ENCODE data around the gene DOCK1. TPM values are rescaled to one million over a fixed set of nuclear protein-coding genes. Genes with fewer than 3 reads are reported as not detected.
"Not testable (repeated sequence)": the region's sequence is repeated elsewhere in the genome, so short reads cannot be mapped to it uniquely, and the experiment has no call there.

Gene DOCK1
- total RNA-seq, 2 donors from 2014 or later: 34.3 to 44.1 TPM

- no peak for ATAC-seq
Measured at GRCh38 chr10:126893206-126893605, 12.0 kb upstream of the DOCK1 start.

GRCh38 chr10:126893841-126894240, 11.4 kb upstream of the DOCK1 start:
- no peak overlapping the region for H3K4me3 ChIP-seq
- intact Hi-C loops (cut with DNase I): no loop called here
- H3K4me1 ChIP-seq: peaks cover 7% of the 10 kb centered on the region
- TF ChIP-seq CTCF (IDR thresholded peaks at IDR 0.05): no peak
- TF ChIP-seq POLR2A (IDR thresholded peaks at IDR 0.05): no peak
- H3K27me3 ChIP-seq: no peaks in the 10 kb centered on the region
- DNase-seq (peak in 1 of 4 donors; percentile 5), ATAC-seq (no peak)
- H3K9me3 ChIP-seq: no peaks in the 10 kb centered on the region
- WGBS, 2 donors: 74 to 85% methylated on average over 8 of the region's 8 CpGs
- H3K36me3 ChIP-seq (replicated peaks in 1 of 2; ENCODE audit: insufficient read depth in 1 of 2, low read depth in 2 of 2): no peaks in the 10 kb centered on the region
- no peak overlapping the region for H3K27ac ChIP-seq

More at GRCh38 chr10:126893206-126893605, 12.0 kb upstream of the DOCK1 start:
- Histone ChIP-seq H3K36me3 (replicated peaks in 1 of 2; ENCODE audit: insufficient read depth in 1 of 2, low read depth in 2 of 2) (no peaks in the 10 kb centered on the region), H3K9me3 (no peaks in the 10 kb centered on the region), H3K27me3 (no peaks in the 10 kb centered on the region), H3K4me1 (peaks cover 7% of the 10 kb centered on the region), H3K27ac (no peak overlapping the region), H3K4me3 (no peak overlapping the region)
- peak in 1 of 4 donors; percentile 1 for DNase-seq
- intact Hi-C loops (cut with DNase I): no loop called here
- TF ChIP-seq CTCF (IDR thresholded peaks at IDR 0.05) (no peak), POLR2A (IDR thresholded peaks at IDR 0.05) (no peak)
- 74 to 77% methylated on average over 8 to 9 of the region's 9 CpGs for WGBS, 2 donors

- peak; percentile 57 to 91 (median 82) for DNase-seq
- no peaks in the 10 kb centered on the region for H3K27me3 ChIP-seq
- H3K4me1 ChIP-seq: peaks cover 7% of the 10 kb centered on the region
- no peaks in the 10 kb centered on the region for H3K9me3 ChIP-seq
- H3K27ac ChIP-seq: peak overlapping the region in 2 of 4 donors; percentile 24 to 49
- no peaks in the 10 kb centered on the region for H3K36me3 ChIP-seq (replicated peaks in 1 of 2; ENCODE audit: insufficient read depth in 1 of 2, low read depth in 2 of 2)
- WGBS, 2 donors: 51 to 66% methylated on average over 6 to 9 of the region's 9 CpGs
- intact Hi-C loops (cut with DNase I): no loop called here
- TF ChIP-seq POLR2A (IDR thresholded peaks at IDR 0.05) (no peak), CTCF (IDR thresholded peaks at IDR 0.05) (no peak)
- peak; percentile 75 for ATAC-seq
- no peak overlapping the region for H3K4me3 ChIP-seq
Measured at GRCh38 chr10:126895214-126895781, 9.9 kb upstream of the DOCK1 start.

- H3K4me1 ChIP-seq: peaks cover 7% of the 10 kb centered on the region
- ATAC-seq (no peak), DNase-seq (no peak)
- no peak overlapping the region for H3K4me3 ChIP-seq
- no peaks in the 10 kb centered on the region for H3K36me3 ChIP-seq (replicated peaks in 1 of 2; ENCODE audit: insufficient read depth in 1 of 2, low read depth in 2 of 2)
- no peaks in the 10 kb centered on the region for H3K27me3 ChIP-seq
- intact Hi-C loops (cut with DNase I): no loop called here
- TF ChIP-seq CTCF (IDR thresholded peaks at IDR 0.05) (no peak), POLR2A (IDR thresholded peaks at IDR 0.05) (no peak)
- H3K9me3 ChIP-seq: no peaks in the 10 kb centered on the region
- no peak overlapping the region for H3K27ac ChIP-seq
Measured at GRCh38 chr10:126898460-126898859, 6.8 kb upstream of the DOCK1 start.

- not testable (repeated sequence) for ATAC-seq
Measured at GRCh38 chr10:126899529-126899928, 5.7 kb upstream of the DOCK1 start.

More at GRCh38 chr10:126899529-126899928, 5.7 kb upstream of the DOCK1 start:
- H3K9me3 ChIP-seq; H3K36me3 ChIP-seq (replicated peaks in 1 of 2; ENCODE audit: insufficient read depth in 1 of 2, low read depth in 2 of 2); H3K4me3 ChIP-seq; H3K27ac ChIP-seq; intact Hi-C loops (cut with DNase I); H3K27me3 ChIP-seq; DNase-seq: not testable (repeated sequence)
- WGBS, 2 donors: 61 to 98% methylated on average over 2 of the region's 2 CpGs
- H3K4me1 ChIP-seq: peaks cover 14% of the 10 kb centered on the region
